HEK293T (cell line): Measurements from ENCODE around the gene ZNF655.

Experiments used
- ARNT ChIP-seq: fragments of 450-650 bp; IDR thresholded peaks from 2 replicates; pipeline ENCODE4 v1.6.1; 2017; ENCODE audit warnings: mild to moderate bottlenecking
- FOXA1 ChIP-seq: fragments of 450-650 bp; IDR thresholded peaks from 2 replicates; pipeline ENCODE4 v1.6.1; 2016; ENCODE audit warnings: mild to moderate bottlenecking
- FOXK2 ChIP-seq: fragments of 450-650 bp; IDR thresholded peaks from 2 replicates; pipeline ENCODE4 v1.6.1; 2016; ENCODE audit warnings: mild to moderate bottlenecking
- FOXM1 ChIP-seq: fragments of 450-650 bp; IDR thresholded peaks from 2 replicates; pipeline ENCODE4 v1.6.1; 2017; ENCODE audit warnings: mild to moderate bottlenecking, borderline replicate concordance
- HDGF ChIP-seq: fragments of 450-650 bp; IDR thresholded peaks from 2 replicates; pipeline ENCODE4 v1.6.1; 2017; ENCODE audit warnings: antibody characterized with exemption, borderline replicate concordance
- L3MBTL2 ChIP-seq: fragments of 450-650 bp; conservative IDR thresholded peaks from 2 replicates; pipeline ENCODE4 v1.6.1; 2016; ENCODE audit warnings: mild to moderate bottlenecking
- NFRKB ChIP-seq: fragments of 450-650 bp; IDR thresholded peaks from 2 replicates; pipeline ENCODE4 v1.6.1; 2016; ENCODE audit warnings: mild to moderate bottlenecking, moderate library complexity
- SP1 ChIP-seq: fragments of 450-650 bp; IDR thresholded peaks from 2 replicates; pipeline ENCODE4 v1.6.1; 2017
- SUZ12 ChIP-seq: fragments of 450-650 bp; IDR thresholded peaks from 2 replicates; pipeline ENCODE4 v1.6.1; 2016; ENCODE audit warnings: mild to moderate bottlenecking
- TARDBP ChIP-seq: fragments of 450-650 bp; IDR thresholded peaks from 2 replicates; pipeline ENCODE4 v1.6.1; 2016
- ZNF384 ChIP-seq: fragments of 450-650 bp; IDR thresholded peaks from 2 replicates; pipeline ENCODE4 v1.6.1; 2016
- TF ChIP-seq, protein P1 (sequence below): fragments of 450-650 bp; IDR thresholded peaks from 2 replicates; pipeline ENCODE4 v1.6.1; 2016

DNA sequence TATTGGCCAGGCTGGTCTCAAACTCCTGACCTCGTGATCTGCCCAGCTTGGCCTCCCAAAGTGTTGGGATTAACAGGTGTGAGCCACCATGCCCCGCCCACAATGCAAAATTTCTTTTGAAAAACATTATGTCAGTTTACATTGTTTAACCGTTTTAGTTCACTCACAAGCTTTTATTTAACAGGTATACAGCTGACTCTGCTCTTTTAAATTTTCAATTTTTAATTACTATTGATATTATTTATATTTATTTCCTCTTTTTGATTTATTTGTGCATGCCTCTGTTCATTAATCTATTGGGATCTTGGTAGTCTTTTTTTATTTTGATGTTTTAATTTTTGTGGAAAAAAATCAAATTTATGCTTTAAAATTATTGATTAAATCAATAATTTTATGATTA is 37.0 kb upstream of the ZNF655 start:
- TF ChIP-seq, protein P1, sequence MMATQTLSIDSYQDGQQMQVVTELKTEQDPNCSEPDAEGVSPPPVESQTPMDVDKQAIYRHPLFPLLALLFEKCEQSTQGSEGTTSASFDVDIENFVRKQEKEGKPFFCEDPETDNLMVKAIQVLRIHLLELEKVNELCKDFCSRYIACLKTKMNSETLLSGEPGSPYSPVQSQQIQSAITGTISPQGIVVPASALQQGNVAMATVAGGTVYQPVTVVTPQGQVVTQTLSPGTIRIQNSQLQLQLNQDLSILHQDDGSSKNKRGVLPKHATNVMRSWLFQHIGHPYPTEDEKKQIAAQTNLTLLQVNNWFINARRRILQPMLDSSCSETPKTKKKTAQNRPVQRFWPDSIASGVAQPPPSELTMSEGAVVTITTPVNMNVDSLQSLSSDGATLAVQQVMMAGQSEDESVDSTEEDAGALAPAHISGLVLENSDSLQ, result no peak
- TF ChIP-seq TARDBP, result no peak
- no peak for TF ChIP-seq L3MBTL2
- no peak for TF ChIP-seq SP1
- no peak for TF ChIP-seq FOXK2
- no peak for TF ChIP-seq FOXM1
- TF ChIP-seq NFRKB, result no peak
- TF ChIP-seq ARNT, result no peak
- no peak for TF ChIP-seq HDGF
- TF ChIP-seq FOXA1, result no peak
- no peak for TF ChIP-seq SUZ12
- TF ChIP-seq ZNF384, result no peak
